ENCODE measurements around the gene PUM2.

The PUM2 gene

GRCh38 chr2:20199633-20200270, 150.9 kb downstream of the PUM2 start:
- no peak for DNase-seq

DNA sequence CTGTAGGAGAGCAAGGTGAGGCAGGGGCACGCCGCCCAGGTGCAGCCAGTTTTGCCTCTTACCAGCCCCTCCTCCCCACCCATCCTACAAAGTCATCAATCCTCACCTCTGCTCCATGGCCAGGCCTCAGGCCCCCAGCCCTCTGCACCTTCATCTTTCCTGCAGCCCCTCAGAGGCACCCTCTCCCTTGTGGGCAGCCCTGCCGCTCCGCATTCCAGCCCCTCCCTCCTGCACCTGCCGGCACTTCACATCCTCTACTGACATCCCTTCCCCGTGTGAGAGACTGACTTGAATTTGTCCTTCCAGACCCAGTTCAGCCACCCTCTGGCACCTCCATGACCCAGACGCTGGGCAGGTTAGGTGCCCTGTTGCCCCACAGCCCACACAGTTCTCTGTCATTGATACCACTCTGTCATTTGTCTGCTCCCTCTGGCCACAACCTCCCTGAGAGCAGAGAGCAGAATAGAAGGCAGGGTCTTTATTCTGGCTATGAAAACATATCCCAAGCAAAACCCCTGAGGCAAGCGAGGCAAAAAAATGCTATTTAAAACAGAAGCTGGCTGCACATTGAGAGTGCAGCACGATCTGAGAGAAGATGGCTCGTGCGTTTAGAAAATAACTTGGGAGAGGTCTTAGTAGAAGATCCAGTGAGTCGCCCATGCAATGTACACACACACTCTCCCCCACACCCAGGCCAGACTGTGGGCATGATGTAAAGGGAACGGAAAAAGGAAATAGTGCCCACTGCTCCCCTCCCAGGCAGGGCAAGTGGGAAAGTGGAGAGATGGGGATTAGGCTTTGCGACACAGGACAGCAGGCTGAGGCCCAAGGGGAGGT, 151.6 kb downstream of the PUM2 start:
- DNase-seq, result no peak
